KMS-11 (cell line): ENCODE results near the gene DLEU7.

Source experiments
- H2AFZ ChIP-seq: fragments of 200-600 bp; sonication (generic); 2 replicates; pipeline ENCODE4 v1.6.1; 2016; ENCODE audit warnings: antibody characterized with exemption, mixed run types, low read depth
- H3K27ac ChIP-seq: fragments of 200-600 bp; sonication (generic); 2 replicates; pipeline ENCODE4 v1.6.1; 2016; ENCODE audit warnings: mild to moderate bottlenecking, mixed run types
- H3K27me3 ChIP-seq: fragments of 200-600 bp; sonication (generic); 2 replicates; pipeline ENCODE4 v1.6.1; 2017; ENCODE audit warnings: mild to moderate bottlenecking, low read depth, mixed run types, moderate library complexity; ENCODE audit not compliant: insufficient read depth
- H3K36me3 ChIP-seq: fragments of 200-600 bp; sonication (generic); 2 replicates; pipeline ENCODE4 v1.6.1; 2017; ENCODE audit warnings: mild to moderate bottlenecking, mixed run types; ENCODE audit not compliant: insufficient read depth
- H3K4me1 ChIP-seq: fragments of 200-600 bp; sonication (generic); 2 replicates; pipeline ENCODE4 v1.6.1; 2016; ENCODE audit warnings: mild to moderate bottlenecking, low read depth, mixed run types; ENCODE audit not compliant: poor library complexity, severe bottlenecking
- H3K4me2 ChIP-seq: fragments of 200-600 bp; sonication (generic); 2 replicates; pipeline ENCODE4 v1.7.0; 2016; ENCODE audit warnings: mild to moderate bottlenecking, mixed run types
- H3K4me3 ChIP-seq: fragments of 200-600 bp; sonication (generic); IDR thresholded peaks from 2 replicates; pipeline ENCODE4 v1.6.1; 2017; ENCODE audit warnings: low read depth, low read length, mixed read lengths; ENCODE audit not compliant: insufficient read depth
- H3K79me2 ChIP-seq: fragments of 200-600 bp; sonication (generic); 2 replicates; pipeline ENCODE4 v1.6.1; 2016; ENCODE audit warnings: low read depth, mixed run types; ENCODE audit not compliant: insufficient read depth
- H3K9ac ChIP-seq: fragments of 200-600 bp; sonication (generic); 2 replicates; pipeline ENCODE4 v1.6.1; 2016; ENCODE audit warnings: mild to moderate bottlenecking, mixed run types
- H4K20me1 ChIP-seq: fragments of 200-600 bp; sonication (generic); 2 replicates; pipeline ENCODE4 v1.6.1; 2016; ENCODE audit warnings: mild to moderate bottlenecking, mixed run types; ENCODE audit not compliant: insufficient read depth
- CTCF ChIP-seq: fragments of 200-600 bp; sonication (generic); conservative IDR thresholded peaks from 2 replicates; pipeline ENCODE4 v1.6.1; 2017; ENCODE audit warnings: low read depth, mild to moderate bottlenecking, antibody characterized with exemption, low read length, moderate library complexity, mixed read lengths

Gene DLEU7

GRCh38 chr13:50787316-50788195, 55.9 kb downstream of the DLEU7 start:
- H3K4me2 ChIP-seq: no peak overlapping the region

GRCh38 chr13:50783717-50784290, 59.7 kb downstream of the DLEU7 start:
- H3K79me2 ChIP-seq: no peaks in the 10 kb centered on the region
- no peak overlapping the region for H3K9ac ChIP-seq
- H3K27ac ChIP-seq: no peak overlapping the region
- H3K27me3 ChIP-seq: no peaks in the 10 kb centered on the region
- no peaks in the 10 kb centered on the region for H3K4me1 ChIP-seq
- H3K36me3 ChIP-seq: no peaks in the 10 kb centered on the region
- H3K4me2 ChIP-seq: no peak overlapping the region
- TF ChIP-seq CTCF: no peak
- no peak overlapping the region for H2AFZ ChIP-seq
- H4K20me1 ChIP-seq: no peaks in the 10 kb centered on the region
- H3K4me3 ChIP-seq: no peak overlapping the region

More at GRCh38 chr13:50787316-50788195, 55.9 kb downstream of the DLEU7 start:
- Histone ChIP-seq H3K4me1 (no peaks in the 10 kb centered on the region), H3K9ac (no peak overlapping the region), H2AFZ (no peak overlapping the region), H3K4me3 (no peak overlapping the region), H3K27me3 (no peaks in the 10 kb centered on the region), H3K27ac (no peak overlapping the region), H3K79me2 (no peaks in the 10 kb centered on the region), H3K36me3 (no peaks in the 10 kb centered on the region), H4K20me1 (no peaks in the 10 kb centered on the region)
- TF ChIP-seq CTCF: no peak

GRCh38 chr13:50783066-50783465, 60.4 kb downstream of the DLEU7 start:
- no peak overlapping the region for H3K4me3 ChIP-seq
- H4K20me1 ChIP-seq: no peaks in the 10 kb centered on the region
- no peak overlapping the region for H3K27ac ChIP-seq
- H3K36me3 ChIP-seq: no peaks in the 10 kb centered on the region
- no peak overlapping the region for H3K9ac ChIP-seq
- no peak overlapping the region for H2AFZ ChIP-seq
- no peaks in the 10 kb centered on the region for H3K27me3 ChIP-seq
- H3K79me2 ChIP-seq: no peaks in the 10 kb centered on the region
- no peak overlapping the region for H3K4me2 ChIP-seq
- H3K4me1 ChIP-seq: no peaks in the 10 kb centered on the region
- TF ChIP-seq CTCF: no peak

GRCh38 chr13:50780201-50781015, 63.1 kb downstream of the DLEU7 start:
- Histone ChIP-seq H3K9ac (no peak overlapping the region), H3K36me3 (no peaks in the 10 kb centered on the region), H3K4me1 (no peaks in the 10 kb centered on the region), H4K20me1 (no peaks in the 10 kb centered on the region), H3K27me3 (no peaks in the 10 kb centered on the region), H3K27ac (no peak overlapping the region), H3K4me3 (no peak overlapping the region), H2AFZ (no peak overlapping the region), H3K79me2 (no peaks in the 10 kb centered on the region), H3K4me2 (no peak overlapping the region)
- TF ChIP-seq CTCF: no peak
